SK-N-SH (cell line): Measurements from ENCODE around the gene HILPDA. TPM values are rescaled to one million over a fixed set of nuclear protein-coding genes. Genes with fewer than 3 reads are reported as not detected.

Source experiments
- CTCF ChIA-PET: fragments of 300-600, 350-600 bp; formaldehyde crosslinking; extraction: SDS; loops from one replicate; lab custom pipeline; 2021; lab: Yijun Ruan, JAX
- POLR2A ChIA-PET: fragments of 350-600 bp; sonication (Branson Sonifier 250); formaldehyde crosslinking; extraction: SDS; loops from one replicate; lab custom pipeline; 2020; ENCODE audit warnings: antibody characterized with exemption, inconsistent platforms; lab: Yijun Ruan, JAX
- DNase-seq: peaks from one replicate; pipeline ENCODE4 v3.0.0; 2012
- H2AFZ ChIP-seq: fragments of 200-600 bp; sonication (generic); 2 replicates; pipeline ENCODE4 v1.8.1; 2016; ENCODE audit warnings: antibody characterized with exemption, mild to moderate bottlenecking, low read depth
- H3F3A ChIP-seq: fragments of 200-600 bp; sonication (generic); replicated peaks from 2 replicates; pipeline ENCODE3; 2016; ENCODE audit warnings: antibody characterized with exemption, mild to moderate bottlenecking; ENCODE audit not compliant: insufficient read depth
- H3K27ac ChIP-seq, 2 experiments: fragments of 200-500 bp in 1 of 2; fragments of 200-600 bp in 1 of 2; sonication (Bioruptor generic) in 1 of 2; sonication (generic), shearing (Covaris generic) in 1 of 2; 2 replicates each; pipeline versions ENCODE4 v1.5.1 to v1.6.1; 2014 to 2016; ENCODE audit warnings: low read depth in 2 of 2, inconsistent platforms in 1 of 2, low read length in 1 of 2, mild to moderate bottlenecking in 1 of 2, mixed read lengths in 1 of 2
- H3K27me3 ChIP-seq: fragments of 200-600 bp; sonication (generic), shearing (Covaris generic); 2 replicates; pipeline ENCODE4 v1.6.1; 2016; ENCODE audit warnings: mixed run types; ENCODE audit not compliant: insufficient read depth
- H3K36me3 ChIP-seq, 2 experiments: fragments of 200-500 bp in 1 of 2; fragments of 200-600 bp in 1 of 2; sonication (Bioruptor generic) in 1 of 2; sonication (generic) in 1 of 2; replicated peaks in 1 of 2; 2 replicates each; pipeline versions ENCODE3 to v1.5.1; 2014 to 2016; ENCODE audit warnings: low read length in 1 of 2, mild to moderate bottlenecking in 1 of 2; ENCODE audit not compliant: insufficient read depth in 2 of 2, control insufficient read depth in 1 of 2
- H3K4me1 ChIP-seq, 2 experiments: fragments of 200-500 bp in 1 of 2; fragments of 200-600 bp in 1 of 2; sonication (Bioruptor generic) in 1 of 2; sonication (generic), shearing (Covaris generic) in 1 of 2; 2 replicates each; pipeline versions ENCODE4 v1.5.1 to v1.6.1; 2014 to 2016; ENCODE audit warnings: low read depth in 1 of 2, low read length in 1 of 2, mixed run types in 1 of 2; ENCODE audit not compliant: insufficient read depth in 2 of 2, control insufficient read depth in 1 of 2
- H3K4me2 ChIP-seq: fragments of 200-600 bp; sonication (generic), shearing (Covaris generic); 2 replicates; pipeline ENCODE4 v1.6.1; 2017; ENCODE audit warnings: mixed run types
- H3K4me3 ChIP-seq, 2 experiments: fragments of 200-500 bp in 1 of 2; fragments of 200-600 bp in 1 of 2; sonication (Bioruptor generic) in 1 of 2; sonication (generic), shearing (Covaris generic) in 1 of 2; 2 replicates each; pipeline versions ENCODE4 v1.5.1 to v1.8.1; 2014 to 2016; ENCODE audit warnings: low read depth in 2 of 2, inconsistent platforms in 1 of 2, low read length in 1 of 2, mild to moderate bottlenecking in 1 of 2, mixed read lengths in 1 of 2, moderate library complexity in 1 of 2
- H3K79me2 ChIP-seq: fragments of 200-600 bp; sonication (generic); 2 replicates; pipeline ENCODE4 v1.8.1; 2017; ENCODE audit warnings: mild to moderate bottlenecking; ENCODE audit not compliant: insufficient read depth
- H3K9ac ChIP-seq: fragments of 200-600 bp; sonication (generic); 2 replicates; pipeline ENCODE4 v1.6.1; 2017; ENCODE audit warnings: mixed run types
- H3K9me2 ChIP-seq: fragments of 200-600 bp; sonication (generic); 2 replicates; pipeline ENCODE4 v1.6.1; 2017; ENCODE audit warnings: mixed run types
- H3K9me3 ChIP-seq: fragments of 200-600 bp; sonication (generic); 2 replicates; pipeline ENCODE4 v1.6.1; 2017; ENCODE audit warnings: mixed run types, mild to moderate bottlenecking, moderate library complexity
- H4K20me1 ChIP-seq: fragments of 200-600 bp; sonication (generic); 2 replicates; pipeline ENCODE4 v1.6.1; 2017; ENCODE audit warnings: mild to moderate bottlenecking, mixed run types; ENCODE audit not compliant: insufficient read depth
- CHD2 ChIP-seq: fragments of 150-350 bp; IDR thresholded peaks from 2 replicates; pipeline ENCODE4 v1.6.1; 2018; ENCODE audit warnings: low read length; ENCODE audit not compliant: partially characterized antibody
- ELF1 ChIP-seq: IDR thresholded peaks from 2 replicates; pipeline ENCODE4 v1.4.0; 2012
- EP300 ChIP-seq, 2 experiments: IDR thresholded peaks; 2 replicates each; pipeline versions ENCODE4 v1.4.0 to v1.6.1; 2012; ENCODE audit warnings: borderline replicate concordance in 1 of 2, low read depth in 1 of 2, low read length in 1 of 2
- FOXJ3 ChIP-seq: sonication (generic); formaldehyde crosslinking; IDR thresholded peaks from 2 replicates; pipeline ENCODE4 v1.5.1; 2020; ENCODE audit warnings: mild to moderate bottlenecking, missing genetic modification reagents
- FOXM1 ChIP-seq: IDR thresholded peaks from 2 replicates; pipeline ENCODE4 v1.4.0; 2012; ENCODE audit warnings: low read depth, mild to moderate bottlenecking
- GABPA ChIP-seq: IDR thresholded peaks from 2 replicates; pipeline ENCODE4 v1.4.0; 2012; ENCODE audit warnings: low read depth, mild to moderate bottlenecking
- GATA2 ChIP-seq: sonication (generic); formaldehyde crosslinking; IDR thresholded peaks from 2 replicates; pipeline ENCODE4 v1.5.0; 2020; ENCODE audit warnings: mild to moderate bottlenecking, missing genetic modification reagents
- JUND ChIP-seq: IDR thresholded peaks from 2 replicates; pipeline ENCODE4 v1.4.0; 2012
- MEF2A ChIP-seq: IDR thresholded peaks from 2 replicates; pipeline ENCODE4 v1.4.0; 2012; ENCODE audit warnings: low read depth, borderline replicate concordance
- MXI1 ChIP-seq: IDR thresholded peaks from 2 replicates; pipeline ENCODE4 v1.6.1; 2012; ENCODE audit warnings: mild to moderate bottlenecking, low read depth, low read length, improper control_type of control experiment
- NFIC ChIP-seq: IDR thresholded peaks from 2 replicates; pipeline ENCODE4 v1.4.0; 2012; ENCODE audit warnings: borderline replicate concordance
- RFX5 ChIP-seq: IDR thresholded peaks from 2 replicates; pipeline ENCODE4 v1.6.1; 2012; ENCODE audit warnings: mild to moderate bottlenecking, improper control_type of control experiment, low read length
- SIN3A ChIP-seq: IDR thresholded peaks from 2 replicates; pipeline ENCODE4 v1.6.1; 2012; ENCODE audit warnings: low read depth, mild to moderate bottlenecking, low read length, moderate library complexity, borderline replicate concordance
- SMC3 ChIP-seq: IDR thresholded peaks from 2 replicates; pipeline ENCODE4 v1.6.1; 2012; ENCODE audit warnings: low read depth, low read length, improper control_type of control experiment
- TAF1 ChIP-seq: IDR thresholded peaks from 2 replicates; pipeline ENCODE4 v1.6.1; 2012; ENCODE audit warnings: low read depth, mild to moderate bottlenecking, low read length, moderate library complexity, borderline replicate concordance
- TCF12 ChIP-seq: IDR thresholded peaks from 2 replicates; pipeline ENCODE4 v1.4.0; 2012
- USF2 ChIP-seq: fragments of 150-350 bp; IDR thresholded peaks from 2 replicates; pipeline ENCODE4 v1.6.1; 2017; ENCODE audit warnings: antibody characterized with exemption, low read length, low read depth, borderline replicate concordance
- WGBS: methylation state at CpG from one replicate; pipeline ENCODE4 v1.1.6; 2017; ENCODE audit warnings: low lambda C conversion rate; 5-methylcytosine and 5-hydroxymethylcytosine counted together
- polyA plus RNA-seq, 3 experiments: library from polyadenylated mRNA; depleted of rRNA; stranded (reverse); fragments of >200 nt; gene quantifications; 2 replicates each; pipeline ENCODE4 v1.2.3, GENCODE V29; 2012
- TF ChIP-seq, protein P1 (sequence below): IDR thresholded peaks from 2 replicates; pipeline ENCODE4; 2012
- TF ChIP-seq, protein P2 (sequence below): IDR thresholded peaks from 2 replicates; pipeline ENCODE4 v1.4.0; 2012; ENCODE audit warnings: low read depth, borderline replicate concordance
- TF ChIP-seq, protein P3 (sequence below): IDR thresholded peaks from 2 replicates; pipeline ENCODE4 v1.4.0; 2012; ENCODE audit warnings: low read depth
- TF ChIP-seq, protein P4 (sequence below): fragments of 200-600 bp; sonication (generic); IDR thresholded peaks from 2 replicates; pipeline ENCODE4 v1.6.1; 2017; ENCODE audit warnings: antibody characterized with exemption, mild to moderate bottlenecking, moderate library complexity

The HILPDA gene
- polyA plus RNA-seq, 1 of the 3 experiments (the other 2 are of a cell fraction): 24.0 TPM

DNA sequence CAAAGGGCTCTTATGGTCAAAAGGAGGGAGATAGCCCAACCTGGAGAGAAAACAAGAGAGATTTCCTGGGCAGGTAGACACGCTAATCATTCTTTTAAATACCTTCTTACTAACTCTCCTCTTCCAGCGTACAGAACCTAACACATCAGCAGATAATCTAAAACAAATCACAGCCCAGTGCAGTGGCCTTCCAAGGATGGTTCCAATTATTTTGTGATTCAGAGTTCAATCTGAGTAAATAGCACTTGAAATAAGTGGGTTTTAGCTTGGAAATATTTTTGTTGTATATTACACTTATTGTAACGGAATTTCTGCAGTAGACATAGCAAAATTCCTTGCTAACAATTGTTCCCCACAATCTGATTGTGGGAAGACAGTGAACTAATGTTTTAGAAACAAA, 38.6 kb upstream of the HILPDA start:
- Histone ChIP-seq H4K20me1 (no peaks in the 10 kb centered on the region), H3K4me2 (no peak overlapping the region), H3K36me3 (no peaks in the 10 kb centered on the region), H3K9ac (no peak overlapping the region), H3K4me1 (peaks cover 0 to 3% of the 10 kb centered on the region in 2 experiments; a peak in 1 of 4 replicates), H3K9me3 (no peaks in the 10 kb centered on the region), H3K9me2 (no peaks in the 10 kb centered on the region), H3K27me3 (no peaks in the 10 kb centered on the region), H2AFZ (no peak overlapping the region), H3F3A (no peaks in the 10 kb centered on the region), H3K4me3 (no peak overlapping the region), H3K79me2 (no peaks in the 10 kb centered on the region), H3K27ac (no peak overlapping the region)
- CTCF ChIA-PET: interaction anchor here (1.0 to 50.3 kb wide), 7 partner anchors 0 to 255 kb away, joined by 3 to 1901 read pairs (median 67); partner anchors contain the start of genes GARIN1A, HILPDA, IMPDH1 and RBM28
- WGBS: 71% methylated on average over 3 of the region's 3 CpGs
- DNase-seq: no peak
- no peak for TF ChIP-seq SMC3
- TF ChIP-seq GATA2 (CRISPR knock-in tag): no peak
- TF ChIP-seq ELF1: no peak
- no peak for TF ChIP-seq FOXM1
- TF ChIP-seq CHD2: no peak
- TF ChIP-seq, protein P1, sequence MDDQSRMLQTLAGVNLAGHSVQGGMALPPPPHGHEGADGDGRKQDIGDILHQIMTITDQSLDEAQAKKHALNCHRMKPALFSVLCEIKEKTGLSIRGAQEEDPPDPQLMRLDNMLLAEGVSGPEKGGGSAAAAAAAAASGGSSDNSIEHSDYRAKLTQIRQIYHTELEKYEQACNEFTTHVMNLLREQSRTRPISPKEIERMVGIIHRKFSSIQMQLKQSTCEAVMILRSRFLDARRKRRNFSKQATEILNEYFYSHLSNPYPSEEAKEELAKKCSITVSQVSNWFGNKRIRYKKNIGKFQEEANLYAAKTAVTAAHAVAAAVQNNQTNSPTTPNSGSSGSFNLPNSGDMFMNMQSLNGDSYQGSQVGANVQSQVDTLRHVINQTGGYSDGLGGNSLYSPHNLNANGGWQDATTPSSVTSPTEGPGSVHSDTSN: no peak
- TF ChIP-seq, protein P2, sequence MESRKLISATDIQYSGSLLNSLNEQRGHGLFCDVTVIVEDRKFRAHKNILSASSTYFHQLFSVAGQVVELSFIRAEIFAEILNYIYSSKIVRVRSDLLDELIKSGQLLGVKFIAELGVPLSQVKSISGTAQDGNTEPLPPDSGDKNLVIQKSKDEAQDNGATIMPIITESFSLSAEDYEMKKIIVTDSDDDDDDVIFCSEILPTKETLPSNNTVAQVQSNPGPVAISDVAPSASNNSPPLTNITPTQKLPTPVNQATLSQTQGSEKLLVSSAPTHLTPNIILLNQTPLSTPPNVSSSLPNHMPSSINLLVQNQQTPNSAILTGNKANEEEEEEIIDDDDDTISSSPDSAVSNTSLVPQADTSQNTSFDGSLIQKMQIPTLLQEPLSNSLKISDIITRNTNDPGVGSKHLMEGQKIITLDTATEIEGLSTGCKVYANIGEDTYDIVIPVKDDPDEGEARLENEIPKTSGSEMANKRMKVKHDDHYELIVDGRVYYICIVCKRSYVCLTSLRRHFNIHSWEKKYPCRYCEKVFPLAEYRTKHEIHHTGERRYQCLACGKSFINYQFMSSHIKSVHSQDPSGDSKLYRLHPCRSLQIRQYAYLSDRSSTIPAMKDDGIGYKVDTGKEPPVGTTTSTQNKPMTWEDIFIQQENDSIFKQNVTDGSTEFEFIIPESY: no peak
- no peak for TF ChIP-seq RFX5
- TF ChIP-seq EP300 (IDR thresholded peaks at IDR 0.05; ENCODE audit: borderline replicate concordance in 1 of 2, low read depth in 1 of 2, low read length in 1 of 2): no peak
- no peak for TF ChIP-seq JUND
- TF ChIP-seq SIN3A: no peak
- TF ChIP-seq FOXJ3 (CRISPR knock-in tag): no peak
- no peak for TF ChIP-seq USF2
- TF ChIP-seq TCF12: no peak
- POLR2A ChIA-PET: interaction anchor here (1.5 kb wide), 1 partner anchor 9 kb away, joined by 4 read pairs; no protein-coding TSS in a partner anchor

- H4K20me1 ChIP-seq: no peaks in the 10 kb centered on the region
- H2AFZ ChIP-seq: no peak overlapping the region
- no peaks in the 10 kb centered on the region for H3K79me2 ChIP-seq
- no peaks in the 10 kb centered on the region for H3K36me3 ChIP-seq
- H3K4me1 ChIP-seq: peaks cover 0 to 6% of the 10 kb centered on the region in 2 experiments; a peak in 1 of 4 replicates
- no peaks in the 10 kb centered on the region for H3F3A ChIP-seq
- H3K9ac ChIP-seq: no peak overlapping the region
- H3K9me2 ChIP-seq: no peaks in the 10 kb centered on the region
- ChIA-PET CTCF (interaction anchor here (0.7 to 50.3 kb wide), 8 partner anchors 2 to 465 kb away, joined by 3 to 1901 read pairs (median 37); partner anchors contain the start of genes IMPDH1 and RBM28), POLR2A (no interaction called here)
- no peak overlapping the region for H3K4me2 ChIP-seq
- no peak overlapping the region for H3K27ac ChIP-seq
- DNase-seq: no peak
- H3K27me3 ChIP-seq: no peaks in the 10 kb centered on the region
- H3K4me3 ChIP-seq: no peak overlapping the region
- WGBS: 88% methylated on average over 7 of the region's 7 CpGs
- H3K9me3 ChIP-seq: no peaks in the 10 kb centered on the region
- TF ChIP-seq, protein P3, sequence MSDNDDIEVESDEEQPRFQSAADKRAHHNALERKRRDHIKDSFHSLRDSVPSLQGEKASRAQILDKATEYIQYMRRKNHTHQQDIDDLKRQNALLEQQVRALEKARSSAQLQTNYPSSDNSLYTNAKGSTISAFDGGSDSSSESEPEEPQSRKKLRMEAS: no peak
- TF ChIP-seq, protein P2: no peak
- TF ChIP-seq MEF2A (no peak), GABPA (no peak), NFIC (no peak), MXI1 (no peak), TAF1 (no peak), ELF1 (no peak), FOXM1 (no peak)
- TF ChIP-seq, protein P4, sequence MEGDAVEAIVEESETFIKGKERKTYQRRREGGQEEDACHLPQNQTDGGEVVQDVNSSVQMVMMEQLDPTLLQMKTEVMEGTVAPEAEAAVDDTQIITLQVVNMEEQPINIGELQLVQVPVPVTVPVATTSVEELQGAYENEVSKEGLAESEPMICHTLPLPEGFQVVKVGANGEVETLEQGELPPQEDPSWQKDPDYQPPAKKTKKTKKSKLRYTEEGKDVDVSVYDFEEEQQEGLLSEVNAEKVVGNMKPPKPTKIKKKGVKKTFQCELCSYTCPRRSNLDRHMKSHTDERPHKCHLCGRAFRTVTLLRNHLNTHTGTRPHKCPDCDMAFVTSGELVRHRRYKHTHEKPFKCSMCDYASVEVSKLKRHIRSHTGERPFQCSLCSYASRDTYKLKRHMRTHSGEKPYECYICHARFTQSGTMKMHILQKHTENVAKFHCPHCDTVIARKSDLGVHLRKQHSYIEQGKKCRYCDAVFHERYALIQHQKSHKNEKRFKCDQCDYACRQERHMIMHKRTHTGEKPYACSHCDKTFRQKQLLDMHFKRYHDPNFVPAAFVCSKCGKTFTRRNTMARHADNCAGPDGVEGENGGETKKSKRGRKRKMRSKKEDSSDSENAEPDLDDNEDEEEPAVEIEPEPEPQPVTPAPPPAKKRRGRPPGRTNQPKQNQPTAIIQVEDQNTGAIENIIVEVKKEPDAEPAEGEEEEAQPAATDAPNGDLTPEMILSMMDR: no peak
These were observed 36.4 kb upstream of the HILPDA start for GRCh38 chr7:128419257-128419656.
